SK-N-MC (cell line): ENCODE data around the gene BCR.

Experiments
- EZH2 ChIP-seq: fragments of 200-600 bp; sonication (generic); IDR thresholded peaks from one replicate; pipeline ENCODE4 v1.6.1; 2017; ENCODE audit warnings: antibody characterized with exemption
- POLR2AphosphoS5 ChIP-seq: IDR thresholded peaks from 2 replicates; pipeline ENCODE4 v1.6.1; 2012; ENCODE audit warnings: mild to moderate bottlenecking, low read depth, low read length, borderline replicate concordance

DNA sequence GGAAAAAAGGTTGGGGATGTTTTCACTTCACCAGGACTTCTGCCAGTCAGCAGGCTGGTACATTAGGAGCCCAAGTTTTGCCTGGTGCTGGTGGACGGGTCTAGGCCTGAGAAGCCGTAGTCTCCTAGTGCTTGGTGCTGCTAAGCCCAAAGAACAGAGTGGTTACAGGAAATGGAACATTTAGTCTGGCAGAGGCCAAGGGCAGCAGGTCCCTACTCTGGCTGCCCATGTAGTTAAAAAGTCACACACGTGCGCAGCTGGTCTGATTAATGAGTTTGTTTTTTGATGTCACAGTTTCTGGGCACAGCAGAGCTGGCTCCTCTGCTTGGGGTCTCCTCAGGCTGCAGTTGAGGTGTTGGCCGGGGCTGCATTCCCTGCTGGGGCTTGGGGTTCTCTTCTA is 20.6 kb downstream of the BCR start:
- TF ChIP-seq POLR2AphosphoS5 (no peak), EZH2 (no peak)
